ENCODE measurements around the gene KCNQ1. TPM values are rescaled to one million over a fixed set of nuclear protein-coding genes. Genes with fewer than 3 reads are reported as not detected.

Gene KCNQ1
- total and polyA plus RNA-seq, 7 donors: 0.48 to 3.1 (median 1.1) TPM

GRCh38 chr11:2664791-2665525 lies 220.2 kb downstream of the KCNQ1 start:
- Histone ChIP-seq H3K4me1 (no peaks in the 10 kb centered on the region), H3K4me3 (no peak overlapping the region), H3K36me3 (ENCODE audit: insufficient read depth in 1 of 2, low read depth in 1 of 2) (no peaks in the 10 kb centered on the region), H3K9me3 (peaks cover 14% of the 10 kb centered on the region), H3K27ac (no peak overlapping the region), H3K27me3 (ENCODE audit: insufficient read depth in 3 of 3, low read length in 2 of 3) (no peaks in the 10 kb centered on the region)
- no peak for TF ChIP-seq CTCF (IDR thresholded peaks at IDR 0.05)
- DNase-seq: no peak
- intact Hi-C loops (cut with DNase I): no loop called here
- 91 to 94% (median 93%) methylated on average over 12 to 14 of the region's 14 CpGs for WGBS, 3 donors
- no peak for ATAC-seq

GRCh38 chr11:2665526-2666400 lies 221.0 kb downstream of the KCNQ1 start:
- H3K4me3 ChIP-seq: no peak overlapping the region
- 85 to 95% (median 86%) methylated on average over 11 of the region's 11 CpGs for WGBS, 3 donors
- no peaks in the 10 kb centered on the region for H3K27me3 ChIP-seq (ENCODE audit: insufficient read depth in 3 of 3, low read length in 2 of 3)
- H3K36me3 ChIP-seq (ENCODE audit: insufficient read depth in 1 of 2, low read depth in 1 of 2): no peaks in the 10 kb centered on the region
- DNase-seq: no peak
- ATAC-seq: no peak
- no peak overlapping the region for H3K27ac ChIP-seq
- intact Hi-C loops (cut with DNase I): no loop called here
- TF ChIP-seq CTCF (IDR thresholded peaks at IDR 0.05): no peak
- H3K4me1 ChIP-seq: no peaks in the 10 kb centered on the region
- peaks cover 6% of the 10 kb centered on the region for H3K9me3 ChIP-seq

- H3K36me3 ChIP-seq (ENCODE audit: insufficient read depth in 1 of 2, low read depth in 1 of 2): no peaks in the 10 kb centered on the region
- H3K4me1 ChIP-seq: no peaks in the 10 kb centered on the region
- DNase-seq (no peak), ATAC-seq (no peak)
- no peak for TF ChIP-seq CTCF (IDR thresholded peaks at IDR 0.05)
- WGBS, 3 donors: 58 to 65% (median 60%) methylated on average over 6 of the region's 6 CpGs
- intact Hi-C loops (cut with DNase I): no loop called here
- no peak overlapping the region for H3K27ac ChIP-seq
- H3K4me3 ChIP-seq: no peak overlapping the region
- H3K27me3 ChIP-seq (ENCODE audit: insufficient read depth in 3 of 3, low read length in 2 of 3): no peaks in the 10 kb centered on the region
- no peaks in the 10 kb centered on the region for H3K9me3 ChIP-seq
Measured at GRCh38 chr11:2666401-2666741, 221.6 kb downstream of the KCNQ1 start.

GRCh38 chr11:2666828-2667570 lies 222.2 kb downstream of the KCNQ1 start:
- Histone ChIP-seq H3K27me3 (ENCODE audit: insufficient read depth in 3 of 3, low read length in 2 of 3) (no peaks in the 10 kb centered on the region), H3K9me3 (no peaks in the 10 kb centered on the region), H3K36me3 (ENCODE audit: insufficient read depth in 1 of 2, low read depth in 1 of 2) (no peaks in the 10 kb centered on the region), H3K27ac (no peak overlapping the region), H3K4me1 (no peaks in the 10 kb centered on the region), H3K4me3 (no peak overlapping the region)
- DNase-seq (peak in 1 of 2 donors; percentile 51), ATAC-seq (no peak)
- TF ChIP-seq CTCF (IDR thresholded peaks at IDR 0.05): no peak
- intact Hi-C loops (cut with DNase I): no loop called here
- WGBS, 3 donors: 64 to 81% (median 73%) methylated on average over 15 of the region's 15 CpGs

Data from psoas muscle (tissue), 8 donors.